WERI-Rb-1 (cell line): ENCODE data around the gene GARIN5A.

Source experiments
- DNase-seq: peaks from one replicate; pipeline ENCODE4 v3.0.0-alpha.2; 2020
- H3K27ac ChIP-seq: fragments of 250-450 bp; sonication (Bioruptor Pico); 2 replicates; pipeline ENCODE4 v1.5.1; 2020; ENCODE audit warnings: mild to moderate bottlenecking, moderate library complexity
- H3K27me3 ChIP-seq: fragments of 250-450 bp; sonication (Bioruptor Pico); 2 replicates; pipeline ENCODE4 v1.5.1; 2021; ENCODE audit warnings: mild to moderate bottlenecking, low read depth, moderate library complexity; ENCODE audit not compliant: insufficient read depth, severe bottlenecking
- H3K36me3 ChIP-seq: fragments of 250-450 bp; sonication (Bioruptor Pico); 2 replicates; pipeline ENCODE4 v1.5.1; 2020; ENCODE audit warnings: mild to moderate bottlenecking, moderate library complexity
- H3K4me3 ChIP-seq: 2 replicates; pipeline ENCODE4 v1.5.1; 2011; ENCODE audit warnings: low read depth, mild to moderate bottlenecking, control low read depth, low read length
- H3K9me3 ChIP-seq: fragments of 250-450 bp; sonication (Bioruptor Pico); 2 replicates; pipeline ENCODE4 v1.5.1; 2021; ENCODE audit warnings: mild to moderate bottlenecking, moderate library complexity; ENCODE audit not compliant: severe bottlenecking
- TF ChIP-seq, protein P1 (sequence below): IDR thresholded peaks from 2 replicates; pipeline ENCODE4 v1.5.1; 2011; ENCODE audit warnings: low read depth, mild to moderate bottlenecking, control low read depth, inconsistent platforms, low read length

GARIN5A gene

DNA sequence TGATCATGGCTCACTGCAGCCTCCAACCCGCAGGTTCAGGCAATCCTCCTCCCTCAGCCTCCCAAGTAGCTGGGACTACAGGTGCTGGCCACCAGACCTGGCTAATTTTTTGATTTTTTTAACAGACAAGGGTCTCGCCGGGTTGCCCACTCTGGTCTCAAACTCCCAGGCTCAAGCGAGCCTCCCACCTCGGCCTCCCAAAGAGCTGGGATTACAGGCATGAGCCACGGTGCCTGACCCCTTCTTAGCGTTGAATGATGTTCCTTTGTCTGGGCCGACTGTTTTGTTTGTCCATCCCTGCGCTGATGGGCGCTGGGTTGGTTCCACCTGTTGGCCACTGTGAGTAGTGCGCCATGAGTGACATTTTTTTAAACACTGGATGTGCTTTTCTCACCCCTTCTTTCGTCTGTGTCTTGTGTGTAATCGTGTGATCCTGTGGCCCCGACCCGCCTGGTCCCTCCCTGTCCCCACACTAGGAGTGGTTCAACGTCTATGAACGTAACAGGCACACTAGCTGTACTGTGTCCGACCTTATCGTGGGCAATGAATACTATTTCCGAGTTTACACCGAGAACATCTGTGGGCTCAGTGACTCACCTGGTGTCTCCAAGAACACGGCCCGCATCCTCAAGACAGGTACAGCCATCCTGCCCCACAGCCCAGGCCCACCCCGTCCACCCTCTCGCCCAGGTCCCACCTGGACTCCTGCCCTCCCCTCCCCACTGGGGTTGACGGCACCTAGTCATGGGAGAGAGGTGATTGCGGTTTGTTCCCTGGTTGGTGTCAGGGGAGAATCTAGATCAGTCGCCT lies 15.4 kb downstream of the GARIN5A start:
- Histone ChIP-seq H3K27ac (no peak overlapping the region), H3K27me3 (no peaks in the 10 kb centered on the region)
- DNase-seq: peak; percentile 73

DNA sequence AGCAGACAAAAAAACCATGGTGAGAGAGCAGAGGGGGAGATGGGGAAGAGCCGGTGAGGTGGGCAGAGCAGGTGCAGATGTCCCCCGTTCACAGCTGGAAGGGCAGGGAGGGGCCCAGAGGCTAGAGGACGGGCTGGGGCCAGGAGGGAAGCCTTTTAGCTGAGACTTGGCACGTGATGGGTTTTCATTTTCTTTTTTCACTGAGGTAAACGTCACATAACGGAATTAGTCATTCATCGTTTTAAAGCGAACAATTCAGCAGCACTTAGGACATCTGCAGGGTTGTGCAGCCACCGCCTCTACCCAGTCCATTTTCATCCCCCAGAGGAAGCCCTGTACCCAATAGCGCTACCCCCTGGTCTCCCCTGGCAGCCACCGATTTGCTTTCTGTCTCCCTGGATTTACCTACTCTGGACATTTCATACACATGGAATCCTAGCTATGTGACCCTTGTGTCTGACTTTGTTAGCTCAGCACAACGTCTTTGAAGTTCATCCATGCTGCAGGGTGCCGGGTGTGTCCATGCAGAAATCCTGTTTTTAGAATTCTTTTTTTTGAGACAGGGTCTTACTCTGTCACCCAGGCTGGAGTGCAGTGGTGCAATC lies 16.4 kb downstream of the GARIN5A start:
- Histone ChIP-seq H3K27me3 (no peaks in the 10 kb centered on the region), H3K4me3 (no peak overlapping the region), H3K27ac (no peak overlapping the region), H3K36me3 (no peaks in the 10 kb centered on the region), H3K9me3 (no peaks in the 10 kb centered on the region)
- TF ChIP-seq, protein P1, sequence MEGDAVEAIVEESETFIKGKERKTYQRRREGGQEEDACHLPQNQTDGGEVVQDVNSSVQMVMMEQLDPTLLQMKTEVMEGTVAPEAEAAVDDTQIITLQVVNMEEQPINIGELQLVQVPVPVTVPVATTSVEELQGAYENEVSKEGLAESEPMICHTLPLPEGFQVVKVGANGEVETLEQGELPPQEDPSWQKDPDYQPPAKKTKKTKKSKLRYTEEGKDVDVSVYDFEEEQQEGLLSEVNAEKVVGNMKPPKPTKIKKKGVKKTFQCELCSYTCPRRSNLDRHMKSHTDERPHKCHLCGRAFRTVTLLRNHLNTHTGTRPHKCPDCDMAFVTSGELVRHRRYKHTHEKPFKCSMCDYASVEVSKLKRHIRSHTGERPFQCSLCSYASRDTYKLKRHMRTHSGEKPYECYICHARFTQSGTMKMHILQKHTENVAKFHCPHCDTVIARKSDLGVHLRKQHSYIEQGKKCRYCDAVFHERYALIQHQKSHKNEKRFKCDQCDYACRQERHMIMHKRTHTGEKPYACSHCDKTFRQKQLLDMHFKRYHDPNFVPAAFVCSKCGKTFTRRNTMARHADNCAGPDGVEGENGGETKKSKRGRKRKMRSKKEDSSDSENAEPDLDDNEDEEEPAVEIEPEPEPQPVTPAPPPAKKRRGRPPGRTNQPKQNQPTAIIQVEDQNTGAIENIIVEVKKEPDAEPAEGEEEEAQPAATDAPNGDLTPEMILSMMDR: no peak
- DNase-seq: no peak

More for the DNA sequence above, 15.4 kb downstream of the GARIN5A start:
- no peaks in the 10 kb centered on the region for H3K36me3 ChIP-seq
- H3K9me3 ChIP-seq: no peaks in the 10 kb centered on the region
- H3K4me3 ChIP-seq: no peak overlapping the region
- TF ChIP-seq, protein P1: peak; percentile 82

DNA sequence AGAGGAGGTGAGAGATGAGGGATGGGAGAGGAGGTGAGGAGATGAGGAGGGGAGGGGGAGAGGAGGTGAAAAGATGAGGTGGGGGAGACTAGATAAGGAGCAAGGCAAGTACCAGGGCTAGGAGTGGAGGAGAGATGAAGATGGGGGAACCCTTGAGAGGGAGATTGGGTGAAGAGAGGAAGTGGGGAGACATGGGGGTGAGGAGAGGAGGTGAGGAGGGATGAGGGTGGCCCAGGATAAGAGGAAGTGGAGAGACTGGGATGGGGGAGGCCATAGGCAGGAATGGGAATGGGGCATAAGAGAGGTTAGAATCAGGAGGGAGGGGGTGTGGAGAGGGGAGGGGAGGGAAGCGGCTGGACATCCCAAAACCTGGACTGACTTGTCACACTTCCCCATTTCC lies 17.0 kb downstream of the GARIN5A start:
- Histone ChIP-seq H3K4me3 (no peak overlapping the region), H3K27ac (no peak overlapping the region), H3K36me3 (no peaks in the 10 kb centered on the region), H3K27me3 (no peaks in the 10 kb centered on the region), H3K9me3 (no peaks in the 10 kb centered on the region)
- DNase-seq: no peak
- TF ChIP-seq, protein P1: no peak

- no peaks in the 10 kb centered on the region for H3K27me3 ChIP-seq
- no peak for DNase-seq
- no peak overlapping the region for H3K4me3 ChIP-seq
- H3K9me3 ChIP-seq: no peaks in the 10 kb centered on the region
- TF ChIP-seq, protein P1: no peak
- H3K36me3 ChIP-seq: no peaks in the 10 kb centered on the region
- H3K27ac ChIP-seq: no peak overlapping the region
Observed at GRCh38 chr19:50459067-50459456, 17.6 kb downstream of the GARIN5A start.

GRCh38 chr19:50458396-50459066 lies 18.1 kb downstream of the GARIN5A start:
- DNase-seq: no peak
- no peak overlapping the region for H3K27ac ChIP-seq
- TF ChIP-seq, protein P1: no peak
- H3K4me3 ChIP-seq: no peak overlapping the region
- H3K9me3 ChIP-seq: no peaks in the 10 kb centered on the region
- no peaks in the 10 kb centered on the region for H3K36me3 ChIP-seq
- H3K27me3 ChIP-seq: no peaks in the 10 kb centered on the region
